ENCODE results near the gene S100PBP. TPM values are rescaled to one million over a fixed set of nuclear protein-coding genes. Genes with fewer than 3 reads are reported as not detected.
A peak's percentile ranks its signal among the peaks of the same experiment; 100 is the strongest.

S100PBP gene
- total RNA-seq = 10 to 100 TPM; 44.3 to 46.1 TPM

DNA sequence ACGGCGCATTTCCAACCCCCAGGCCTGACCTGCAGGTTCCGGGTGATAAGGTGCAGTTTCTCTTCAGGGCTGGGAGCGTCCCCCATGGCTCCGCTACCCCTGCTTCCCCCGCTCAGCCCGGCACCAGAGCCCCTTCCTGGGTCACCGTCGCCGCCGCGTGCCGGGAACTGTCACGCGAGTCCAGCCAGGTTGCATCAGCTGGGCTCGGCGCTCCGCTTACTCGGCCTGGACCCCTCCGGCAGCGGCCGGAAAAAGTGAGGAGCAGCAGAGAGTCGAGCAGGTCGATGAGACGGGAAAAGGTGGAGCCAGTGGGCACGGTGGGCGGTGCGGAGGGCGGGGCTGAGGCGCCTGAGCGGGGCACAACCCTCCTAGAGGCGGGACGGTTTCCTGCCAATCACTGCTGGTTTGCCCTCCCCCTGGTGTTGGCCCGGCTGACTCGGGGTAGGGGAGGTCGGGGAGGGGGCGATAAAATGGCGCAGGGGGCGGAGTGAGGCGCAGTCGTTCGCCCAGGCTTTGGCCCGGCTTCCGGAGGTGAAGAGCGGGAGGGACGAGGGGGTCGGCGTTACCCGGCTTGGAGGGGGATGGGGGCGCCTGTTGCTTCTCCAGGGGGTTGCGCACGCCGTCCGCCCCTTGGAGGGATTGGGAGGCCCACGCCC is at the start of gene S100PBP, which contains the start of gene YARS1:
Gene S100PBP (plus strand): TSS at position 495 of the 656 bp plus-strand sequence. CDS start 8,447 bp downstream, outside the sequence.
Gene YARS1 (minus strand): TSS at position 200 of the 656 bp plus-strand sequence. CDS start 114 bp downstream, at position 86.
- H3K27ac ChIP-seq = peak within 1 kb of the TSS; percentile 96 to 98
- no peaks in the 10 kb centered on the region for H3K9me3 ChIP-seq
- peaks cover 41 to 67% of the 10 kb centered on the region in 2 donors for H3K4me1 ChIP-seq (ENCODE audit: control insufficient read depth in 1 of 2, low read depth in 2 of 2)
- ATAC-seq (ENCODE audit: insufficient number of reproducible peaks, low FRiP score, low read depth) (peak; percentile 92), DNase-seq (ENCODE audit: low spot score) (peak; percentile 98)
- H3K36me3 ChIP-seq = no peaks in the 10 kb centered on the region
- H3K4me3 ChIP-seq = peak within 1 kb of the TSS; percentile 85
- H3K27me3 ChIP-seq (replicated peaks; ENCODE audit: insufficient read depth) = no peaks in the 10 kb centered on the region
- TF ChIP-seq, protein P1, sequence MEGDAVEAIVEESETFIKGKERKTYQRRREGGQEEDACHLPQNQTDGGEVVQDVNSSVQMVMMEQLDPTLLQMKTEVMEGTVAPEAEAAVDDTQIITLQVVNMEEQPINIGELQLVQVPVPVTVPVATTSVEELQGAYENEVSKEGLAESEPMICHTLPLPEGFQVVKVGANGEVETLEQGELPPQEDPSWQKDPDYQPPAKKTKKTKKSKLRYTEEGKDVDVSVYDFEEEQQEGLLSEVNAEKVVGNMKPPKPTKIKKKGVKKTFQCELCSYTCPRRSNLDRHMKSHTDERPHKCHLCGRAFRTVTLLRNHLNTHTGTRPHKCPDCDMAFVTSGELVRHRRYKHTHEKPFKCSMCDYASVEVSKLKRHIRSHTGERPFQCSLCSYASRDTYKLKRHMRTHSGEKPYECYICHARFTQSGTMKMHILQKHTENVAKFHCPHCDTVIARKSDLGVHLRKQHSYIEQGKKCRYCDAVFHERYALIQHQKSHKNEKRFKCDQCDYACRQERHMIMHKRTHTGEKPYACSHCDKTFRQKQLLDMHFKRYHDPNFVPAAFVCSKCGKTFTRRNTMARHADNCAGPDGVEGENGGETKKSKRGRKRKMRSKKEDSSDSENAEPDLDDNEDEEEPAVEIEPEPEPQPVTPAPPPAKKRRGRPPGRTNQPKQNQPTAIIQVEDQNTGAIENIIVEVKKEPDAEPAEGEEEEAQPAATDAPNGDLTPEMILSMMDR (IDR thresholded peaks at IDR 0.05) = no peak

DNA sequence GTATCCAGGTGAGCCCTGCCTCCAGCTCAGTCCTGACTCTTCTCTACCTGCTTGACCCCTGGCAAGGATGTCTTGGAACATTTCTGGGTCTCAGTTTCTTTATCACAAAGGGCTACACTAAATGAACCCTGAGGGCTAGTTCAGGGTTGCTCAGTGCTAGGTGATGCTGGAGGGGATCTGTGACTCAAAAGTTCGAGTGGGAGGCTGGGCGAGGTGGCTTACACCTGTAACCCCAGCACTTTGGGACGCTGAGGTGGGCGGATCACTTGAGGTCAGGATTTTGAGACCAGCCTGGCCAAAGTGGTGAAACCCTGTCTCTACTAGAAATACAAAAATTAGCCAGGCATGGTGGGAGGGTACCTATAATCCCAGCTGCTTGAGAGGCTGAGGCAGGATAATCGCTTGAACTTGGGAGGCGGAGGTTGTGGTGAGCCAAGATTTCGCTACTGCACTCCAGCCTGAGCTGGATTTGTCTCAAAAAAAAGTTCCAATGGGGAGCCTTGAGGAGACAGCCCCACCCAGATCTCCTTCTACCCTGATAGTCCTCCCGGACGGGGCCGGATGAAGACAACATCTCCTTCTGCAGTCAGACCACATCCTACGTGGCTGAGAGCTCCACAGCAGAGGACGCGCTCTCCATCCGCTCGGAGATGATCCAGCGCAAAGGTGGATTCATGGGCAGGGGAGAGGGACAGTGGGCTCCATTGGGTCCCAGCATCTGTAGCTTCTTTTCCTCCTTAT is 49.2 kb upstream of the S100PBP start:
- Histone ChIP-seq H3K27me3 (replicated peaks; ENCODE audit: insufficient read depth) (no peaks in the 10 kb centered on the region), H3K4me1 (ENCODE audit: control insufficient read depth in 1 of 2, low read depth in 2 of 2) (peaks cover 0 to 22% of the 10 kb centered on the region in 2 donors), H3K36me3 (no peaks in the 10 kb centered on the region), H3K27ac (no peak overlapping the region), H3K4me3 (no peak overlapping the region), H3K9me3 (no peaks in the 10 kb centered on the region)
- TF ChIP-seq, protein P1 (IDR thresholded peaks at IDR 0.05) = no peak
- DNase-seq (ENCODE audit: low spot score) (no peak), ATAC-seq (ENCODE audit: insufficient number of reproducible peaks, low FRiP score, low read depth) (no peak)

- H3K4me1 ChIP-seq (ENCODE audit: control insufficient read depth in 1 of 2, low read depth in 2 of 2) = peaks cover 0 to 22% of the 10 kb centered on the region in 2 donors
- DNase-seq (ENCODE audit: low spot score) (no peak), ATAC-seq (ENCODE audit: insufficient number of reproducible peaks, low FRiP score, low read depth) (no peak)
- no peaks in the 10 kb centered on the region for H3K9me3 ChIP-seq
- TF ChIP-seq, protein P1 (IDR thresholded peaks at IDR 0.05) = no peak
- peaks cover 8% of the 10 kb centered on the region for H3K36me3 ChIP-seq
- H3K4me3 ChIP-seq = no peak overlapping the region
- H3K27me3 ChIP-seq (replicated peaks; ENCODE audit: insufficient read depth) = no peaks in the 10 kb centered on the region
- H3K27ac ChIP-seq = no peak overlapping the region
Observed at GRCh38 chr1:32769524-32770220, 47.8 kb upstream of the S100PBP start.

- DNase-seq (ENCODE audit: low spot score) (no peak), ATAC-seq (ENCODE audit: insufficient number of reproducible peaks, low FRiP score, low read depth) (no peak)
- no peaks in the 10 kb centered on the region for H3K27me3 ChIP-seq (replicated peaks; ENCODE audit: insufficient read depth)
- TF ChIP-seq, protein P1 (IDR thresholded peaks at IDR 0.05) = no peak
- H3K4me3 ChIP-seq = no peak overlapping the region
- peaks cover 0 to 16% of the 10 kb centered on the region in 2 donors for H3K4me1 ChIP-seq (ENCODE audit: control insufficient read depth in 1 of 2, low read depth in 2 of 2)
- H3K36me3 ChIP-seq = peaks cover 9% of the 10 kb centered on the region
- H3K9me3 ChIP-seq = no peaks in the 10 kb centered on the region
- no peak overlapping the region for H3K27ac ChIP-seq
Observed at GRCh38 chr1:32770221-32770731, 47.2 kb upstream of the S100PBP start.

All from thoracic aorta (tissue), 2 donors.